Right ventricle myocardium superior (tissue), 1 donor: ENCODE measurements around the gene ELN. TPM values are rescaled to one million over a fixed set of nuclear protein-coding genes. Genes with fewer than 3 reads are reported as not detected.
"Not testable (repeated sequence)": the region's sequence is repeated elsewhere in the genome, so short reads cannot be mapped to it uniquely, and the experiment has no call there.

ENCODE experiments used
- ATAC-seq: fragments of 200-7000 bp; cut with Tn5 transposase; one replicate; pipeline ENCODE4 v1.9.1; 2020; ENCODE audit warnings: mild to moderate bottlenecking; ENCODE audit not compliant: poor library complexity
- DNase-seq: peaks from one replicate; pipeline ENCODE4 v3.0.0-alpha.2; 2020
- intact Hi-C: fragments of 100-400 bp; cut with DNase I; formaldehyde crosslinking; loops from one replicate; pipeline ENCODE4 v1.11.2; 2022
- total RNA-seq: library from RNA; stranded (reverse); fragmentation: NEBNext Ultra II Directional; extraction: Animal tissue kit (Norgen Biotek cat#: 25700); gene quantifications from one replicate; pipeline ENCODE4 v1.2.1, GENCODE V29; 2021
- donor health status: DM: no; HTN: yes; CAD: no; lungs with severe emphysema.

The ELN gene
- total RNA-seq, 1 donor from 2014 or later = 33.2 TPM

GRCh38 chr7:74033372-74034311 is 5.7 kb downstream of the ELN start:
- ATAC-seq (peak; percentile 71), DNase-seq (peak; percentile 94)
- intact Hi-C loops = no loop called here

GRCh38 chr7:74037609-74038008 is 9.6 kb downstream of the ELN start:
- peak; percentile 26 for ATAC-seq
- intact Hi-C loops = no loop called here

GRCh38 chr7:74038194-74038961 is 10.4 kb downstream of the ELN start:
- DNase-seq (peak; percentile 73), ATAC-seq (peak; percentile 65)
- intact Hi-C loops = no loop called here

More at GRCh38 chr7:74037609-74038008, 9.6 kb downstream of the ELN start:
- peak; percentile 63 for DNase-seq

GRCh38 chr7:74039337-74039736 is 11.4 kb downstream of the ELN start:
- DNase-seq (no peak), ATAC-seq (no peak)
- intact Hi-C loops = no loop called here

- no peak for DNase-seq
- ATAC-seq = no peak
- intact Hi-C loops = no loop called here
Measured at GRCh38 chr7:74040101-74040790, 12.3 kb downstream of the ELN start.

- ATAC-seq (no peak), DNase-seq (no peak)
- intact Hi-C loops = no loop called here
Measured at GRCh38 chr7:74040791-74041520, 13.0 kb downstream of the ELN start.

- ATAC-seq = no peak
- no peak for DNase-seq
- intact Hi-C loops = no loop called here
Measured at GRCh38 chr7:74042746-74043522, 15.0 kb downstream of the ELN start.

- ATAC-seq = no peak
- DNase-seq = no peak
- intact Hi-C loops = no loop called here
Measured at GRCh38 chr7:74043523-74043951, 15.6 kb downstream of the ELN start.

GRCh38 chr7:74044366-74045350 is 16.7 kb downstream of the ELN start:
- peak; percentile 36 for DNase-seq
- intact Hi-C loops = no loop called here
- no peak for ATAC-seq

GRCh38 chr7:74046581-74046980 is 18.6 kb downstream of the ELN start:
- ATAC-seq, DNase-seq, intact Hi-C loops: not testable (repeated sequence)

GRCh38 chr7:74047804-74048380 is 19.9 kb downstream of the ELN start:
- no peak for ATAC-seq
- no peak for DNase-seq
- intact Hi-C loops = no loop called here

GRCh38 chr7:74048999-74049599 is 21.1 kb downstream of the ELN start:
- intact Hi-C loops = no loop called here
- DNase-seq (no peak), ATAC-seq (no peak)

GRCh38 chr7:74049997-74050798 is 22.2 kb downstream of the ELN start:
- intact Hi-C loops = no loop called here
- ATAC-seq (no peak), DNase-seq (no peak)

GRCh38 chr7:74051193-74051592 is 23.2 kb downstream of the ELN start:
- no peak for DNase-seq
- peak; percentile 36 for ATAC-seq
- intact Hi-C loops = no loop called here
